A549 (cell line): ENCODE data around the gene CSF3R. TPM values are rescaled to one million over a fixed set of nuclear protein-coding genes. Genes with fewer than 3 reads are reported as not detected.

Experiments
- ATAC-seq, 2 experiments: fragments of 200-7000 bp in 1 of 2; fragments of >200 bp in 1 of 2; cut with Nextera tagmentation in 1 of 2; cut with Tn5 transposase in 1 of 2; 3 replicates each; pipeline versions ENCODE4 v1.8.0 to v1.9.1; 2018 to 2020; ENCODE audit warnings: mild to moderate bottlenecking in 1 of 2, moderate library complexity in 1 of 2
- CTCF ChIA-PET: fragments of 300-600 bp; sonication (Branson Sonifier 250); formaldehyde crosslinking; extraction: SDS; loops from one replicate; lab custom pipeline; 2021; ENCODE audit warnings: antibody characterized with exemption, inconsistent platforms; lab: Yijun Ruan, JAX
- POLR2A ChIA-PET: fragments of 350-600 bp; formaldehyde crosslinking; extraction: SDS; loops from one replicate; lab custom pipeline; 2021; ENCODE audit warnings: antibody characterized with exemption, inconsistent platforms; lab: Yijun Ruan, JAX
- DNase-seq, 2 experiments: peaks; one replicate each; pipeline versions ENCODE4 v3.0.0 to v3.0.0-alpha.2; 2011 to 2016; ENCODE audit warnings: low read depth in 1 of 2, low spot score in 1 of 2
- FAIRE-seq: peaks from 2 replicates; lab custom pipeline; 2011; peaks lifted over from hg19 to GRCh38; lab: Jason Lieb, UNC
- H3K27ac ChIP-seq, 2 experiments: fragments of >200 bp; sonication (Bioruptor Twin); formaldehyde crosslinking; 3 replicates each; pipeline ENCODE4 v1.5.1; 2016 to 2017
- H3K4me1 ChIP-seq: fragments of >200 bp; sonication (Bioruptor Twin); formaldehyde crosslinking; 3 replicates; pipeline ENCODE4 v1.6.1; 2016
- H3K4me2 ChIP-seq: fragments of >200 bp; sonication (Bioruptor Twin); formaldehyde crosslinking; 3 replicates; pipeline ENCODE4 v1.6.1; 2016
- H3K4me3 ChIP-seq: fragments of >200 bp; sonication (Bioruptor Twin); formaldehyde crosslinking; 3 replicates; pipeline ENCODE4 v1.5.1; 2016
- H3K9me3 ChIP-seq: fragments of >200 bp; sonication (Bioruptor Twin); formaldehyde crosslinking; 3 replicates; pipeline ENCODE4 v1.6.1; 2016
- CBX2 ChIP-seq: fragments of 200-600 bp; sonication (generic); IDR thresholded peaks from 2 replicates; pipeline ENCODE4 v1.6.1; 2016; ENCODE audit warnings: low read depth, mild to moderate bottlenecking, borderline replicate concordance
- CEBPB ChIP-seq, 2 experiments: fragments of >200 bp in 1 of 2; sonication (Bioruptor Twin) in 1 of 2; formaldehyde crosslinking in 1 of 2; IDR thresholded peaks; 2 replicates each; pipeline ENCODE4 v1.6.1; 2012 to 2016
- CHD2 ChIP-seq: fragments of 150-350 bp; IDR thresholded peaks from 2 replicates; pipeline ENCODE4 v1.6.1; 2014; ENCODE audit warnings: low read length; ENCODE audit not compliant: partially characterized antibody
- CHD4 ChIP-seq: fragments of 200-600 bp; sonication (generic); IDR thresholded peaks from 2 replicates; pipeline ENCODE4 v1.6.1; 2016; ENCODE audit warnings: antibody characterized with exemption, mild to moderate bottlenecking, borderline replicate concordance
- CTCF ChIP-seq: fragments of >200 bp; sonication (Bioruptor Twin); formaldehyde crosslinking; IDR thresholded peaks from 3 replicates; pipeline ENCODE4 v1.5.1; 2016
- EHF ChIP-seq: fragments of 250-450 bp; sonication (Bioruptor Pico); IDR thresholded peaks from 2 replicates; pipeline ENCODE4 v1.5.0; 2020; ENCODE audit warnings: mild to moderate bottlenecking
- FOSL2 ChIP-seq, 2 experiments: fragments of 450-650 bp in 1 of 2; fragments of >200 bp in 1 of 2; sonication (Bioruptor Twin) in 1 of 2; formaldehyde crosslinking; IDR thresholded peaks; 2 replicates each; pipeline versions ENCODE4 v1.5.0 to v1.6.1; 2016 to 2020; ENCODE audit warnings: mild to moderate bottlenecking in 1 of 2, moderate library complexity in 1 of 2
- FOXS1 ChIP-seq: fragments of 250-450 bp; sonication (Bioruptor Pico); IDR thresholded peaks from 2 replicates; pipeline ENCODE4 v1.5.0; 2020; ENCODE audit warnings: mild to moderate bottlenecking, moderate library complexity
- HDAC2 ChIP-seq: fragments of 200-600 bp; sonication (generic); IDR thresholded peaks from 2 replicates; pipeline ENCODE4 v1.6.1; 2016
- HOXB13 ChIP-seq: fragments of 250-450 bp; sonication (Bioruptor Pico); IDR thresholded peaks from 2 replicates; pipeline ENCODE4 v1.5.0; 2020; ENCODE audit warnings: low read depth, mild to moderate bottlenecking, moderate library complexity
- JUNB ChIP-seq: fragments of >200 bp; sonication (Bioruptor Twin); formaldehyde crosslinking; IDR thresholded peaks from 2 replicates; pipeline ENCODE4 v1.6.1; 2016
- NFE2L2 ChIP-seq: fragments of 150-350 bp; conservative IDR thresholded peaks from 2 replicates; pipeline ENCODE4 v1.6.1; 2014; ENCODE audit warnings: low read length
- POLR2AphosphoS2 ChIP-seq: conservative IDR thresholded peaks from 2 replicates; pipeline ENCODE4 v1.6.1; 2012; ENCODE audit warnings: low read length, improper control_type of control experiment, inconsistent platforms
- RAD21 ChIP-seq, 2 experiments: fragments of >200 bp in 1 of 2; sonication (Bioruptor Twin) in 1 of 2; formaldehyde crosslinking in 1 of 2; IDR thresholded peaks in 1 of 2; conservative IDR thresholded peaks in 1 of 2; 2 replicates in 1 of 2; 3 replicates in 1 of 2; pipeline ENCODE4 v1.6.1; 2012 to 2018; ENCODE audit warnings: inconsistent platforms in 1 of 2
- RFX5 ChIP-seq: fragments of 450-650 bp; IDR thresholded peaks from 2 replicates; pipeline ENCODE4 v1.7.1; 2014; ENCODE audit warnings: antibody characterized with exemption, mild to moderate bottlenecking, moderate library complexity
- RNF2 ChIP-seq: fragments of 200-600 bp; sonication (generic); IDR thresholded peaks from 2 replicates; pipeline ENCODE4 v1.6.1; 2016; ENCODE audit warnings: low read depth, mild to moderate bottlenecking, antibody characterized with exemption, moderate library complexity, borderline replicate concordance
- SMC3 ChIP-seq: fragments of >200 bp; sonication (Bioruptor Twin); formaldehyde crosslinking; IDR thresholded peaks from 3 replicates; pipeline ENCODE4 v1.6.1; 2018; ENCODE audit warnings: inconsistent platforms
- TP53 ChIP-seq: fragments of 250-450 bp; sonication (Bioruptor Pico); IDR thresholded peaks from 2 replicates; pipeline ENCODE4 v1.5.0; 2021; ENCODE audit warnings: mild to moderate bottlenecking, moderate library complexity
- WGBS: methylation state at CpG from one replicate; pipeline ENCODE4 v1.1.6; 2017; ENCODE audit errors: missing lambda C conversion rate; 5-methylcytosine and 5-hydroxymethylcytosine counted together
- polyA plus RNA-seq, 4 experiments: library from polyadenylated mRNA; depleted of rRNA in 3 of 4; stranded (reverse); fragments of >200 nt; fragmentation: RNase III in 1 of 4; extraction: RNeasy Plus Mini Kit Qiagen cat#74134 plus additional on column Dnase treatment in 1 of 4; gene quantifications; 2 replicates in 3 of 4; 3 replicates in 1 of 4; pipeline ENCODE4 v1.2.3, GENCODE V29; 2011 to 2017
- TF ChIP-seq, protein P1 (sequence below): fragments of 450-650 bp; IDR thresholded peaks from 2 replicates; pipeline ENCODE4 v1.6.1; 2014; ENCODE audit warnings: antibody characterized with exemption
- TF ChIP-seq, protein P2 (sequence below): fragments of 150-350 bp; IDR thresholded peaks from 2 replicates; pipeline ENCODE4 v1.6.1; 2014; ENCODE audit warnings: low read depth, mild to moderate bottlenecking, low read length
- TF ChIP-seq, protein P3 (sequence below): IDR thresholded peaks from 2 replicates; pipeline ENCODE4 v1.6.1; 2012
- TF ChIP-seq, protein P4 (sequence below): IDR thresholded peaks from 2 replicates; pipeline ENCODE4 v1.6.1; 2012

The CSF3R gene
- polyA plus RNA-seq, 2 of the 4 experiments (the other 2 are of a cell fraction), result not detected

DNA sequence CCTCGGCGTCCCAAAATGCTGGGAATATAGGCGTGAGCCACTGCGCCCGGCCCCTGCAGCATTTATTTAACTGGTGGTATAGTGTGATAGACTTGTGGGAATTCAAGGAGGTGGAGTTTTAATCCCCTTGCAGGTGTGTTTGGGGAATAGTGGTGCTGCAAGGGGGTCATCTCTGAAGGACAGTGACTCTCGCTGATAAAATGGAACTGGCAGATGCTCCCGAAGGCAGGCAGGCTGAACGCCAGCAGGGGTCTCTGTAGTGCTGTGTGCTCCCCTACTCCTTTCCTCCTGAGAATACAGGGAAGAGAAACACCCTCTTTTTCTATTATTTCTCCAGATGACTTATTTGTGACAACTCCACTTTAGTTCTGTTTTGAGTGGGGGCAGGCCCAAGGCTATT lies 36.4 kb downstream of the CSF3R start:
- Histone ChIP-seq H3K4me3 (no peak overlapping the region), H3K4me1 (peaks cover 3% of the 10 kb centered on the region; the same call in 1 of the 3 replicates), H3K4me2 (no peak overlapping the region), H3K9me3 (no peaks in the 10 kb centered on the region), H3K27ac (no peak overlapping the region)
- TF ChIP-seq NFE2L2 (no peak), EHF (CRISPR knock-in tag) (no peak), SMC3 (no peak), CTCF (peak; percentile 30; the same call in 2 of the 3 replicates), CHD4 (no peak), RAD21 (conservative IDR thresholded peaks at IDR 0.05 in 1 of 2, IDR thresholded peaks at IDR 0.05 in 1 of 2) (peak; percentile 17 to 46; a peak in 2 of 5 replicates)
- TF ChIP-seq, protein P1, sequence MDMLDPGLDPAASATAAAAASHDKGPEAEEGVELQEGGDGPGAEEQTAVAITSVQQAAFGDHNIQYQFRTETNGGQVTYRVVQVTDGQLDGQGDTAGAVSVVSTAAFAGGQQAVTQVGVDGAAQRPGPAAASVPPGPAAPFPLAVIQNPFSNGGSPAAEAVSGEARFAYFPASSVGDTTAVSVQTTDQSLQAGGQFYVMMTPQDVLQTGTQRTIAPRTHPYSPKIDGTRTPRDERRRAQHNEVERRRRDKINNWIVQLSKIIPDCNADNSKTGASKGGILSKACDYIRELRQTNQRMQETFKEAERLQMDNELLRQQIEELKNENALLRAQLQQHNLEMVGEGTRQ, result no peak
- TF ChIP-seq, protein P2, sequence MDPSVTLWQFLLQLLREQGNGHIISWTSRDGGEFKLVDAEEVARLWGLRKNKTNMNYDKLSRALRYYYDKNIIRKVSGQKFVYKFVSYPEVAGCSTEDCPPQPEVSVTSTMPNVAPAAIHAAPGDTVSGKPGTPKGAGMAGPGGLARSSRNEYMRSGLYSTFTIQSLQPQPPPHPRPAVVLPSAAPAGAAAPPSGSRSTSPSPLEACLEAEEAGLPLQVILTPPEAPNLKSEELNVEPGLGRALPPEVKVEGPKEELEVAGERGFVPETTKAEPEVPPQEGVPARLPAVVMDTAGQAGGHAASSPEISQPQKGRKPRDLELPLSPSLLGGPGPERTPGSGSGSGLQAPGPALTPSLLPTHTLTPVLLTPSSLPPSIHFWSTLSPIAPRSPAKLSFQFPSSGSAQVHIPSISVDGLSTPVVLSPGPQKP, result no peak
- ATAC-seq, result no peak
- CTCF ChIA-PET, result interaction anchor here (0.5 to 0.9 kb wide), 2 partner anchors 18 to 1537 kb away, joined by 3 to 4 read pairs; partner anchors contain the start of gene MRPS15
- no peak for FAIRE-seq
- peak in 1 of 2 experiments; percentile 34 for DNase-seq
- POLR2A ChIA-PET, result no interaction called here
- WGBS, result 64% methylated on average over 8 of the region's 8 CpGs

DNA sequence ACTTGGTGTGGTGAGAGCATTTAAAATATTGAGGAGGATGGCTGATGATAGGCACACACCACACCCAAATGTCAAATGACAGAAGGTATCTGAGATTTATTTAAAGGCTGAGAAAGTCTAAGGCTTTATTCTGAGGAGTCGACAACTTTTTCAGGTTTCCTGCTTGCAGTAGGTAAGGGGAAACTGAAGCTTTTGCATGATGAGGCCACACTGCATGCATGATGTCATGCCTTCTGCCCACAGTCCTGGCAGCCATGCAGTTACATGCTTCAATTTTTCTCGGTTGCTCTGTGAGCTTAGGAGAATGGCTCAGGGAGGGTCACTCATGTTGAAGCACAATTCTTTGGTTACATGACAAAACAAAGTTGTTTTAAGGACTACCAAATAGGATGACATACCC lies 39.4 kb downstream of the CSF3R start:
- ChIA-PET CTCF (no interaction called here), POLR2A (no interaction called here)
- Histone ChIP-seq H3K27ac (no peak overlapping the region), H3K9me3 (no peaks in the 10 kb centered on the region), H3K4me2 (no peak overlapping the region), H3K4me1 (no peaks in the 10 kb centered on the region), H3K4me3 (no peak overlapping the region)
- FAIRE-seq, result no peak
- TF ChIP-seq HDAC2 (no peak), HOXB13 (CRISPR knock-in tag) (no peak), NFE2L2 (no peak), JUNB (no peak), POLR2AphosphoS2 (no peak), FOSL2 (IDR thresholded peaks at IDR 0.05) (no peak), FOSL2 (CRISPR knock-in tag; IDR thresholded peaks at IDR 0.05) (no peak), CEBPB (IDR thresholded peaks at IDR 0.05) (no peak), TP53 (CRISPR knock-in tag) (no peak), CHD2 (no peak)
- no peak for DNase-seq
- ATAC-seq, result no peak
- WGBS, result 44% methylated on average over 2 of the region's 2 CpGs

DNA sequence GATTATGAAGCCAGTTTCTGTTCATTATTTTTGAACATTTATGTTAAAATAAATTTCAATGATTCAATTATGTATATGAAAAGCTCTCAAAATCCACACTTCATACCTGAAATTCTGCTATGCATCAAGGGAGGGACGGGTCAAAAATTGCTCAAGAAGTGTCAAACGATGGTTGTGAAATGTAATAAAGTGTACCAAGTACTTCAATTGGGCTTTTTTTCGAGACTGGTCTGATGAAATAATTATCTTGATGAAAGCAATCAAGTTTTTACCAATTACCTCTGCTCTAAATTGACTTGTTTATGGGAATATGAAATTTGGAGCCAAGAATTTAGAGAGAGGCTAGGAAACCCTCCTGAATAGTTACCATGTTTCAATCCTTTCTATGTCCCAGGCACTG lies 40.4 kb downstream of the CSF3R start:
- H3K4me3 ChIP-seq, result no peak overlapping the region
- ATAC-seq, result no peak
- ChIA-PET POLR2A (no interaction called here), CTCF (interaction anchor here (0.6 kb wide), 1 partner anchor 122 kb away, joined by 3 read pairs; no protein-coding TSS in a partner anchor)
- H3K4me2 ChIP-seq, result no peak overlapping the region
- no peak for FAIRE-seq
- DNase-seq, result no peak
- no peak overlapping the region for H3K27ac ChIP-seq
- 37% methylated on average over 3 of the region's 3 CpGs for WGBS
- no peaks in the 10 kb centered on the region for H3K4me1 ChIP-seq
- no peaks in the 10 kb centered on the region for H3K9me3 ChIP-seq
- TF ChIP-seq, protein P1, result no peak
- TF ChIP-seq, protein P3, sequence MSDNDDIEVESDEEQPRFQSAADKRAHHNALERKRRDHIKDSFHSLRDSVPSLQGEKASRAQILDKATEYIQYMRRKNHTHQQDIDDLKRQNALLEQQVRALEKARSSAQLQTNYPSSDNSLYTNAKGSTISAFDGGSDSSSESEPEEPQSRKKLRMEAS, result no peak
- TF ChIP-seq RNF2 (no peak), CHD2 (no peak), FOXS1 (CRISPR knock-in tag) (no peak), RAD21 (conservative IDR thresholded peaks at IDR 0.05 in 1 of 2, IDR thresholded peaks at IDR 0.05 in 1 of 2) (no peak), CEBPB (IDR thresholded peaks at IDR 0.05) (no peak), CTCF (no peak), CBX2 (no peak), SMC3 (no peak), RFX5 (no peak), HOXB13 (CRISPR knock-in tag) (no peak)
- TF ChIP-seq, protein P4, sequence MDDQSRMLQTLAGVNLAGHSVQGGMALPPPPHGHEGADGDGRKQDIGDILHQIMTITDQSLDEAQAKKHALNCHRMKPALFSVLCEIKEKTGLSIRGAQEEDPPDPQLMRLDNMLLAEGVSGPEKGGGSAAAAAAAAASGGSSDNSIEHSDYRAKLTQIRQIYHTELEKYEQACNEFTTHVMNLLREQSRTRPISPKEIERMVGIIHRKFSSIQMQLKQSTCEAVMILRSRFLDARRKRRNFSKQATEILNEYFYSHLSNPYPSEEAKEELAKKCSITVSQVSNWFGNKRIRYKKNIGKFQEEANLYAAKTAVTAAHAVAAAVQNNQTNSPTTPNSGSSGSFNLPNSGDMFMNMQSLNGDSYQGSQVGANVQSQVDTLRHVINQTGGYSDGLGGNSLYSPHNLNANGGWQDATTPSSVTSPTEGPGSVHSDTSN, result no peak
